ENCODE data around the gene SLC2A14. TPM values are rescaled to one million over a fixed set of nuclear protein-coding genes. Genes with fewer than 3 reads are reported as not detected.
"Not testable (repeated sequence)": the region's sequence is repeated elsewhere in the genome, so short reads cannot be mapped to it uniquely, and the experiment has no call there.

SLC2A14 gene
- total RNA-seq, 1 donor from 2014 or later, result not detected

DNA sequence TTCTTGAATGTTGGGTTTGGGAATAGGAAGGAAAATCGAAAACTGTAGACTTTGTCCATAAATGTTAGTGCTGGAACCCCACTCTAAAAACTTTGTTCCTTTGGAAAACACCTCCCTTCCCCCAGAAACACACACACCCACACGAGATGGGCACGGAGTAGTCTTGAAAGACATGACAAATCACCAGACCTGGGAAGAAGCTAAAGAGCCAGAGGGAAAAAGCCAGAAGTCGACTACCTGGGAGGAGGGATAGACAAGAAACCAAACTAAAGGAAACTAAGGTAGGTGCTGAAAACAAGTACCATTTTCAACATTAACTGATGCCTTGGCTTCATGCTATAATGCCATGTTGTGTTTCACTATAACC, 84.4 kb downstream of the SLC2A14 start:
- Histone ChIP-seq H3K4me3 (no peak overlapping the region), H3K27ac (no peak overlapping the region), H3K4me1 (no peaks in the 10 kb centered on the region), H3K27me3 (no peaks in the 10 kb centered on the region), H3K36me3 (no peaks in the 10 kb centered on the region), H3K9me3 (no peaks in the 10 kb centered on the region)
- intact Hi-C loops (cut with DNase I), result no loop called here
- no peak for DNase-seq (ENCODE audit: low spot score in 2 of 2)
- no peak for TF ChIP-seq CTCF (IDR thresholded peaks at IDR 0.05)

- Histone ChIP-seq H3K9me3 (no peaks in the 10 kb centered on the region), H3K27ac (no peak overlapping the region), H3K4me3 (no peak overlapping the region), H3K27me3 (no peaks in the 10 kb centered on the region), H3K36me3 (no peaks in the 10 kb centered on the region), H3K4me1 (no peaks in the 10 kb centered on the region)
- no peak for DNase-seq (ENCODE audit: low spot score in 2 of 2)
- no peak for TF ChIP-seq CTCF (IDR thresholded peaks at IDR 0.05)
- intact Hi-C loops (cut with DNase I), result no loop called here
Observed at GRCh38 chr12:7787574-7788293, 85.0 kb downstream of the SLC2A14 start.

DNA sequence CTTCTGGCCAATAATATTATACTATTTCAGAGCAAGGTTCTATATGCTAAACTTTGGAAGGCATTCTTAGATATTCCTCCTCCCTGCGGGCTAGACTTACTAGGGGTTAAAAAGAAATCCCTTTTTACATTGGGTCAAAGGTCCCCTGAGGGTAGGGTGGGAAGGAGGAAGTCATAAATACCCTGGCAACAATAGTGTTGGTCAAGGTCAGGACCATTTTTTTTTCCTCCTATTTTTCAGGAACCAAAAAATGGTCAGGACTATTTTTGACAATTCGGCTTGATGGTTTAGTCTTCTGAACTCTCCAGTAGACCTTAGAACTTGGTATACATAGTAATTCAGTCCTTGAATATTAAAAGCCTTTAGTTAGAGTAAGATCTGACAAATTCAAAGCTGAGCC, 88.0 kb downstream of the SLC2A14 start:
- no peaks in the 10 kb centered on the region for H3K36me3 ChIP-seq
- intact Hi-C loops (cut with DNase I), result no loop called here

DNA sequence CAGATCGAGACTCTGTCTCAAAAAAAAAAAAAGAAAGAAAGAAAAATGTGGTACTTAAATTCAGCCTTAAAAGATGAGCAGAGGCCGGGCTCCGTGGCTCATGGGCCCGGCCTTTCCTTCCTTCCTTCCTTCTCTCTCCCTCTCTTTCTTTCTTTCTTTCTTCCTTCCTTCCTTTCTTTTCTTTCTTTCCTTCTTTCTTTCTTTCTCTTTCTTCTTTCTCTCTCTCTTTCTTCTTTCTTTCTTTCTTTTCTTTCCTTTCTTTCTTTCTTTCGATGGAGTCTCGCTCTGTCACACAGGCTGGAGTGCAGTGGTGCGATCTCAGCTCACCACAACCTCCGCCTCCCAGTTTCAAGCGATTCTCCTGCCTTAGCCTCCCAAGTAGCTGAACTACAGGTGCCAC, 89.3 kb downstream of the SLC2A14 start:
- intact Hi-C loops (cut with DNase I); H3K36me3 ChIP-seq; H3K4me3 ChIP-seq; H3K27me3 ChIP-seq; DNase-seq (ENCODE audit: low spot score in 2 of 2); H3K27ac ChIP-seq; H3K4me1 ChIP-seq; H3K9me3 ChIP-seq: not testable (repeated sequence)

More for the DNA sequence above, 88.0 kb downstream of the SLC2A14 start:
- H3K9me3 ChIP-seq, result no peaks in the 10 kb centered on the region
- H3K27me3 ChIP-seq, result no peaks in the 10 kb centered on the region
- TF ChIP-seq CTCF (IDR thresholded peaks at IDR 0.05), result no peak
- DNase-seq (ENCODE audit: low spot score in 2 of 2), result no peak
- no peak overlapping the region for H3K4me3 ChIP-seq
- no peaks in the 10 kb centered on the region for H3K4me1 ChIP-seq
- no peak overlapping the region for H3K27ac ChIP-seq

DNA sequence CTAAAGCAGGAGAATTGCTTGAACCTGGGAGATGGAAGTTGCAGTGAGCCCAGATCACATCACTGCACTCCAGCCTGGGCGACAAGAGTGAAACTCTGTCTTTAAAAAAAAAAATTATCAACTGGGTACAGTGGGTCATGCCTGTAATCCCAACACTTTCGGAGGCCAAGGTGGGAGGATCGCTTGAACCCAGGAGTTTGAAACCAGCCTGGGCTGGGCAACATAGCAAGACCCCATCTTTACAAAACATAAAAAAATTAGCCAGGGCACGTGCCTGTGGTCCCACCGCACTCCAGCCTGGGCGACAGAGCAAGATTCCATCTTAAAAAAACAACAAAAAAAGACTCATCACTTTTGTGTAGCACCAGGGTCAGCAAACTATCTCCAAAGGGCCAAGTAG, 90.7 kb downstream of the SLC2A14 start:
- H3K4me1 ChIP-seq, result no peaks in the 10 kb centered on the region
- intact Hi-C loops (cut with DNase I), result no loop called here
- no peaks in the 10 kb centered on the region for H3K36me3 ChIP-seq

DNA sequence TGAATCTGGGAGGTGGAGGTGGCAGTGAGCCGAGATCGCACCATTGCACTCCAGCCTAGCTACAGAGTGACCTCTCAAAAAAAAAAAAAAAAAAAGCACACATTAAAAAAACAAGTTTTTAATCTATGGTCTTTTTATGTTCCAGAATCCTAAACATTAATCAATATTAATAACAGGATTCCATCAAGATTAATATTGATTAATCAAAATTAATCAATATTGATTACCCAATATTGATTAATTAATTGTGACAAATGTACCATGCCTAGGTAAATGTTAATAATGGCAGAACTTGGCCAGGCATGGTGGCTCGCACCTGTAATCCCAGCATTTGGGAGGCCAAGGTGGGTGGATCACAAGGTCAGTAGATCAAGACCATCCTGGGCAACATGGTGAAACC, 91.4 kb downstream of the SLC2A14 start:
- no peaks in the 10 kb centered on the region for H3K27me3 ChIP-seq

More for the DNA sequence above, 90.7 kb downstream of the SLC2A14 start:
- no peaks in the 10 kb centered on the region for H3K9me3 ChIP-seq
- no peaks in the 10 kb centered on the region for H3K27me3 ChIP-seq
- no peak overlapping the region for H3K27ac ChIP-seq
- TF ChIP-seq CTCF (IDR thresholded peaks at IDR 0.05), result no peak
- no peak for DNase-seq (ENCODE audit: low spot score in 2 of 2)
- H3K4me3 ChIP-seq, result no peak overlapping the region

More for the DNA sequence above, 91.4 kb downstream of the SLC2A14 start:
- DNase-seq (ENCODE audit: low spot score in 2 of 2), result no peak
- no peaks in the 10 kb centered on the region for H3K4me1 ChIP-seq
- no peaks in the 10 kb centered on the region for H3K36me3 ChIP-seq
- H3K9me3 ChIP-seq, result no peaks in the 10 kb centered on the region
- intact Hi-C loops (cut with DNase I), result no loop called here
- H3K27ac ChIP-seq, result no peak overlapping the region
- TF ChIP-seq CTCF (IDR thresholded peaks at IDR 0.05), result no peak
- no peak overlapping the region for H3K4me3 ChIP-seq
